Transverse colon (tissue), 4 donors: ENCODE results near the gene SELENBP1.

Experiments used
- CTCF ChIP-seq, 5 experiments: fragments of 200-600 bp in 3 of 5; fragments of 450-650 bp in 2 of 5; sonication (generic) in 3 of 5; IDR thresholded peaks; 1 replicate in 2 of 5; 2 replicates in 3 of 5; pipeline ENCODE4 v1.5.1; 2016 to 2017; ENCODE audit warnings: antibody characterized with exemption in 5 of 5, inconsistent platforms in 3 of 5, mild to moderate bottlenecking in 2 of 5, moderate library complexity in 1 of 5
- EP300 ChIP-seq: sonication (generic); formaldehyde crosslinking; IDR thresholded peaks from one replicate; pipeline ENCODE4 v1.6.1; 2017; ENCODE audit warnings: antibody characterized with exemption, low read depth
- POLR2A ChIP-seq: fragments of 450-650 bp; IDR thresholded peaks from one replicate; pipeline ENCODE4 v1.6.1; 2016; ENCODE audit warnings: antibody characterized with exemption, mild to moderate bottlenecking, moderate library complexity
- POLR2AphosphoS5 ChIP-seq, 3 donors: sonication (generic); formaldehyde crosslinking; IDR thresholded peaks; one replicate each; pipeline ENCODE4 v1.6.1; 2016; ENCODE audit warnings: antibody characterized with exemption in 3 of 3

DNA sequence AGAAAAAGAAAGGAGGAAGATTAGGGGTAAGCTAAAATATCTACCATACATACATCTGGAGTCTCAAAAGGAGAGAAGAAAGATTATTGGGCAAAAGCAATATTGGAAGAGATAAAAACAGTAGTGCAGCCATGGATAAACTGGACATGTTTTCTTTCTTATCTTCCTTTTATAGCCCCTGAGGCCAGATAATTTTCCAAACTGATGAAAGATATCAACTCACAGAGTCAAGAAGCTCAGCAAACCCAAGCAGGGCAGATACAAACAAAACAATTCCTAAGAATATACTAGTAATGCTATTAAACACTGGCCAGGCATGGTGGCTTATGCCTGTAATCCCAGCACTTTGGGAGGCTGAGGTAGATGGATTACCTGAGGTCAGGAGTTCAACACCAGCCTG is 21.1 kb upstream of the SELENBP1 start:
- TF ChIP-seq POLR2A = no peak
- TF ChIP-seq POLR2AphosphoS5 (IDR thresholded peaks at IDR 0.05) = no peak
- no peak for TF ChIP-seq CTCF (IDR thresholded peaks at IDR 0.05)
- TF ChIP-seq EP300 = no peak
